HG03175 (cell line): ENCODE results near the gene DEDD2.

Experiments
- ATAC-seq: cut with Tn5 transposase; IDR thresholded peaks from one replicate; pipeline ENCODE4 v1.9.1; 2021; ENCODE audit warnings: mild to moderate bottlenecking, moderate library complexity; ENCODE audit not compliant: unreplicated experiment

The DEDD2 gene

GRCh38 chr19:42229301-42229854, 11.9 kb upstream of the DEDD2 start:
- no peak for ATAC-seq

- no peak for ATAC-seq
Measured at GRCh38 chr19:42228641-42229040, 11.2 kb upstream of the DEDD2 start.

GRCh38 chr19:42226886-42227285, 9.4 kb upstream of the DEDD2 start:
- ATAC-seq = no peak

GRCh38 chr19:42225718-42226292, 8.3 kb upstream of the DEDD2 start:
- ATAC-seq = no peak

- no peak for ATAC-seq
Measured at GRCh38 chr19:42224940-42225717, 7.7 kb upstream of the DEDD2 start.

GRCh38 chr19:42220751-42221097, 3.2 kb upstream of the DEDD2 start:
- no peak for ATAC-seq

- peak; percentile 79 for ATAC-seq
Measured at GRCh38 chr19:42219812-42220750, 2.6 kb upstream of the DEDD2 start, which contains the start of gene ZNF526. Gene ZNF526 (plus strand): TSS chr19:42220312. CDS start chr19:42224404, 4,092 bp downstream.

GRCh38 chr19:42216653-42217519, 591 bp downstream of the DEDD2 start:
- no peak for ATAC-seq

- no peak for ATAC-seq
Measured at GRCh38 chr19:42214810-42215485, 2.5 kb downstream of the DEDD2 start.

GRCh38 chr19:42212886-42213285, 4.6 kb downstream of the DEDD2 start:
- ATAC-seq = no peak

- no peak for ATAC-seq
Measured at GRCh38 chr19:42208612-42209011, 8.9 kb downstream of the DEDD2 start.

GRCh38 chr19:42207767-42208271, 9.7 kb downstream of the DEDD2 start:
- ATAC-seq = no peak

GRCh38 chr19:42206871-42207755, 10.4 kb downstream of the DEDD2 start:
- no peak for ATAC-seq

GRCh38 chr19:42204664-42205063, 12.8 kb downstream of the DEDD2 start:
- ATAC-seq = no peak

GRCh38 chr19:42203700-42204099, 13.8 kb downstream of the DEDD2 start:
- no peak for ATAC-seq

- no peak for ATAC-seq
Measured at GRCh38 chr19:42202290-42202880, 15.1 kb downstream of the DEDD2 start.

- ATAC-seq = no peak
Measured at GRCh38 chr19:42201489-42202289, 15.8 kb downstream of the DEDD2 start.
